Ascending aorta (tissue), 2 donors: ENCODE data around the gene NFE2L2. TPM values are rescaled to one million over a fixed set of nuclear protein-coding genes. Genes with fewer than 3 reads are reported as not detected.

Experiments used
- DNase-seq, 2 donors: peaks; one replicate each; pipeline ENCODE4 v3.0.0-alpha.2; 2019; ENCODE audit warnings: low spot score in 2 of 2
- H3K27ac ChIP-seq, 2 donors: fragments of 200-600 bp; sonication (generic); one replicate each; pipeline ENCODE4 v1.5.1; 2016 to 2017; ENCODE audit warnings: mild to moderate bottlenecking in 1 of 2
- H3K27me3 ChIP-seq: fragments of 200-600 bp; sonication (generic); one replicate; pipeline ENCODE4 v1.5.1; 2017
- H3K36me3 ChIP-seq, 2 donors: fragments of 200-600 bp; sonication (generic); one replicate each; pipeline ENCODE4 v1.5.1; 2016
- H3K4me1 ChIP-seq, 2 donors: fragments of 200-600 bp; sonication (generic); one replicate each; pipeline ENCODE4 v1.5.1; 2016 to 2017; ENCODE audit warnings: mild to moderate bottlenecking in 1 of 2
- H3K4me3 ChIP-seq, 2 donors: fragments of 200-600 bp; sonication (generic); one replicate each; pipeline ENCODE4 v1.5.1; 2016 to 2017; ENCODE audit warnings: mild to moderate bottlenecking in 1 of 2
- H3K9me3 ChIP-seq, 2 donors: fragments of 200-600 bp; sonication (generic); one replicate each; pipeline ENCODE4 v1.5.1; 2016
- CTCF ChIP-seq, 3 experiments: fragments of 200-600 bp in 2 of 3; fragments of 450-650 bp in 1 of 3; sonication (generic) in 2 of 3; IDR thresholded peaks; one replicate each; pipeline ENCODE4 v1.5.1; 2016 to 2019; ENCODE audit warnings: antibody characterized with exemption in 3 of 3, mild to moderate bottlenecking in 1 of 3, moderate library complexity in 1 of 3
- intact Hi-C: fragments of 100-400 bp; cut with DNase I; formaldehyde crosslinking; loops from one replicate; pipeline ENCODE4 v1.15.1; 2023
- total RNA-seq: library from RNA; depleted of rRNA; stranded (reverse); fragments of >200 nt; gene quantifications from one replicate; pipeline ENCODE4 v1.1.0, GENCODE V29; 2016

The NFE2L2 gene
- total RNA-seq, 1 donor from 2014 or later = 99.3 TPM

GRCh38 chr2:177283906-177284305, 19.4 kb upstream of the NFE2L2 start:
- H3K4me3 ChIP-seq = no peak overlapping the region
- no peak for DNase-seq
- no peaks in the 10 kb centered on the region for H3K9me3 ChIP-seq
- H3K27me3 ChIP-seq = no peaks in the 10 kb centered on the region
- no peaks in the 10 kb centered on the region for H3K36me3 ChIP-seq
- TF ChIP-seq CTCF (IDR thresholded peaks at IDR 0.05) = no peak
- peaks cover 0 to 17% of the 10 kb centered on the region in 2 donors for H3K4me1 ChIP-seq
- intact Hi-C loops = no loop called here
- H3K27ac ChIP-seq = peak overlapping the region in 1 of 2 donors; percentile 15

- Histone ChIP-seq H3K4me3 (no peak overlapping the region), H3K27ac (peak overlapping the region; percentile 71 to 78)
- no peak for TF ChIP-seq CTCF (IDR thresholded peaks at IDR 0.05)
Observed at GRCh38 chr2:177282787-177283572, 18.5 kb upstream of the NFE2L2 start.

GRCh38 chr2:177282181-177282641, 17.7 kb upstream of the NFE2L2 start:
- H3K9me3 ChIP-seq = no peaks in the 10 kb centered on the region
- peaks cover 0 to 26% of the 10 kb centered on the region in 2 donors for H3K4me1 ChIP-seq
- no peaks in the 10 kb centered on the region for H3K36me3 ChIP-seq
- no peak for DNase-seq
- no peaks in the 10 kb centered on the region for H3K27me3 ChIP-seq
- H3K27ac ChIP-seq = peak overlapping the region; percentile 71 to 78
- TF ChIP-seq CTCF (IDR thresholded peaks at IDR 0.05) = no peak
- intact Hi-C loops = no loop called here
- no peak overlapping the region for H3K4me3 ChIP-seq

More at GRCh38 chr2:177282787-177283572, 18.5 kb upstream of the NFE2L2 start:
- Histone ChIP-seq H3K4me1 (peaks cover 0 to 25% of the 10 kb centered on the region in 2 donors), H3K36me3 (no peaks in the 10 kb centered on the region), H3K9me3 (no peaks in the 10 kb centered on the region), H3K27me3 (no peaks in the 10 kb centered on the region)
- no peak for DNase-seq
- intact Hi-C loops = no loop called here

- H3K9me3 ChIP-seq = no peaks in the 10 kb centered on the region
- no peak for TF ChIP-seq CTCF (IDR thresholded peaks at IDR 0.05)
- no peak overlapping the region for H3K4me3 ChIP-seq
- no peaks in the 10 kb centered on the region for H3K36me3 ChIP-seq
- DNase-seq = no peak
- peak overlapping the region; percentile 71 to 78 for H3K27ac ChIP-seq
- peaks cover 0 to 26% of the 10 kb centered on the region in 2 donors for H3K4me1 ChIP-seq
- intact Hi-C loops = no loop called here
- H3K27me3 ChIP-seq = no peaks in the 10 kb centered on the region
Observed at GRCh38 chr2:177281400-177282180, 17.1 kb upstream of the NFE2L2 start.

GRCh38 chr2:177279847-177280246, 15.3 kb upstream of the NFE2L2 start:
- Histone ChIP-seq H3K36me3 (no peaks in the 10 kb centered on the region), H3K4me1 (peaks cover 0 to 26% of the 10 kb centered on the region in 2 donors), H3K9me3 (no peaks in the 10 kb centered on the region), H3K27me3 (no peaks in the 10 kb centered on the region), H3K4me3 (no peak overlapping the region), H3K27ac (peak overlapping the region; percentile 4 to 78)
- no peak for DNase-seq
- intact Hi-C loops = loop anchor here (5.0 to 10.0 kb wide), 4 partner anchors 52 to 1195 kb away; partner anchors contain the start of genes FKBP7 and HNRNPA3
- TF ChIP-seq CTCF (IDR thresholded peaks at IDR 0.05) = no peak
